ENCODE measurements around the gene FIGN. TPM values are rescaled to one million over a fixed set of nuclear protein-coding genes. Genes with fewer than 3 reads are reported as not detected.

The FIGN gene
- total and polyA plus RNA-seq, 2 donors (not counting 3 experiments of a cell fraction or from before 2014, with no cell fraction given): 1.8 to 8.1 TPM

DNA sequence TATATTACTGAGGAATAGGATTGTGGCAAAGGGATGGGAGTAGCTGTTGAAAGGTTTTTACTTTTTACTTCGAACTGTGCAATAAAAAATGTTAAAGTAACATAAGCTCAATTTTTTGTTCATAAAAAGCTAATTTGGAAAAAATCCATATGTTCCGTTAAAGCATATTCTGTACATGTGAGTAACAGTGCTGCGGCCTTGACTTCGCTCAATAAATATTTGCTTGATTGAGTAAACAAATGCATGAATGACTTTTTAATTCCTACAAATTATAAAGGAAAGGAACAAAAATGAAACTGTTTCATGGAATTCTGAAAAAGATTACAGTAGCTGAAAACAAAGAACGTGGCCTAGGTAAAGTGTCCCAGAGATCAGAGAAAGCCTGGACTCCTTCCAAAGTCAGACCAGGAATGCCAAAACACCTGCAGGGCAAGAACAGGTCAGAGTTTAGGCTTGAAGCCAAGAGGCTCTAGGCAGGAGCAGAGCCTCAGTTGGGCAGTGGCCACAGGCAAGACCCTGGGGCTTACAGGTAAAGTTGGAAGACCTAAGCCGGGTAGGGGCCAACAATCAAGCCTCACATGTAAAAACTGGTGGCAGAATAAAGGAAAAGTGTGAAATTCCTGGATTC is 44.3 kb upstream of the FIGN start:
- intact Hi-C loops (cut with micrococcal nuclease) (loop anchor here (2.0 to 5.0 kb wide), 2 partner anchors 43 to 113 kb away; partner anchors contain the start of gene FIGN), dilution Hi-C loops (cut with MboI; ENCODE audit: extremely low pct_ligation_motif_present, low sequenced_read_pairs) (no loop called here)
- Histone ChIP-seq H3K9me1 (replicated peaks; ENCODE audit: control insufficient read depth, extremely low read depth, insufficient read depth, low read length) (no peaks in the 10 kb centered on the region), H3K4me2 (ENCODE audit: insufficient read depth, low read length) (no peak overlapping the region), H3K9ac (replicated peaks; ENCODE audit: extremely low read depth, insufficient read depth, low read length) (no peak overlapping the region), H4K20me1 (replicated peaks; ENCODE audit: control insufficient read depth, extremely low read depth, insufficient read depth, low read length) (no peaks in the 10 kb centered on the region), H3K9me3 (replicated peaks; ENCODE audit: control insufficient read depth, insufficient read depth, low read length) (no peaks in the 10 kb centered on the region), H3K4me3 (replicated peaks in 1 of 3; ENCODE audit: insufficient read depth in 1 of 3, low read depth in 1 of 3, low read length in 3 of 3) (no peak overlapping the region), H3K79me2 (ENCODE audit: control insufficient read depth, insufficient read depth, low read length) (no peaks in the 10 kb centered on the region), H3K27me3 (ENCODE audit: control insufficient read depth in 2 of 2, insufficient read depth in 2 of 2, low read length in 2 of 2) (no peaks in the 10 kb centered on the region), H3K4me1 (ENCODE audit: control insufficient read depth, extremely low read depth, insufficient read depth, low read length) (peaks cover 25% of the 10 kb centered on the region), H3K36me3 (ENCODE audit: control insufficient read depth in 2 of 2, extremely low read depth in 1 of 2, insufficient read depth in 2 of 2, low read length in 2 of 2) (no peaks in the 10 kb centered on the region), H2AFZ (ENCODE audit: low read depth, low read length) (no peak overlapping the region), H3K27ac (ENCODE audit: insufficient read depth, low read depth, low read length) (no peak overlapping the region)
- DNase-seq (ENCODE audit: low read depth, low spot score) (no peak), FAIRE-seq (no peak)
- BruUV-seq (replicated peaks): no TSS peak
- CTCF ChIA-PET: no interaction called here
- TF ChIP-seq, protein P1, sequence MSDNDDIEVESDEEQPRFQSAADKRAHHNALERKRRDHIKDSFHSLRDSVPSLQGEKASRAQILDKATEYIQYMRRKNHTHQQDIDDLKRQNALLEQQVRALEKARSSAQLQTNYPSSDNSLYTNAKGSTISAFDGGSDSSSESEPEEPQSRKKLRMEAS (IDR thresholded peaks at IDR 0.05; ENCODE audit: insufficient read depth, insufficient read length): no peak
- no peak for TF ChIP-seq JUN (IDR thresholded peaks at IDR 0.05; ENCODE audit: borderline replicate concordance, insufficient read depth, insufficient read length, low read depth)
- TF ChIP-seq, protein P2, sequence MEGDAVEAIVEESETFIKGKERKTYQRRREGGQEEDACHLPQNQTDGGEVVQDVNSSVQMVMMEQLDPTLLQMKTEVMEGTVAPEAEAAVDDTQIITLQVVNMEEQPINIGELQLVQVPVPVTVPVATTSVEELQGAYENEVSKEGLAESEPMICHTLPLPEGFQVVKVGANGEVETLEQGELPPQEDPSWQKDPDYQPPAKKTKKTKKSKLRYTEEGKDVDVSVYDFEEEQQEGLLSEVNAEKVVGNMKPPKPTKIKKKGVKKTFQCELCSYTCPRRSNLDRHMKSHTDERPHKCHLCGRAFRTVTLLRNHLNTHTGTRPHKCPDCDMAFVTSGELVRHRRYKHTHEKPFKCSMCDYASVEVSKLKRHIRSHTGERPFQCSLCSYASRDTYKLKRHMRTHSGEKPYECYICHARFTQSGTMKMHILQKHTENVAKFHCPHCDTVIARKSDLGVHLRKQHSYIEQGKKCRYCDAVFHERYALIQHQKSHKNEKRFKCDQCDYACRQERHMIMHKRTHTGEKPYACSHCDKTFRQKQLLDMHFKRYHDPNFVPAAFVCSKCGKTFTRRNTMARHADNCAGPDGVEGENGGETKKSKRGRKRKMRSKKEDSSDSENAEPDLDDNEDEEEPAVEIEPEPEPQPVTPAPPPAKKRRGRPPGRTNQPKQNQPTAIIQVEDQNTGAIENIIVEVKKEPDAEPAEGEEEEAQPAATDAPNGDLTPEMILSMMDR (IDR thresholded peaks at IDR 0.05; ENCODE audit: extremely low read depth in 1 of 2, insufficient read depth in 1 of 2, low read depth in 1 of 2, low read length in 2 of 2): no peak
- no peak for TF ChIP-seq FOS (IDR thresholded peaks at IDR 0.05; ENCODE audit: borderline replicate concordance, insufficient read depth, low read length)
- no peak for TF ChIP-seq EZH2 (IDR thresholded peaks at IDR 0.05; ENCODE audit: borderline replicate concordance, low read depth, low read length, severe bottlenecking)
- TF ChIP-seq POLR2AphosphoS5 (IDR thresholded peaks at IDR 0.05; ENCODE audit: insufficient read depth, low read depth, low read length): no peak
- no peak for TF ChIP-seq MYC (IDR thresholded peaks at IDR 0.05; ENCODE audit: low read depth, low read length)
- TF ChIP-seq GATA2 (IDR thresholded peaks at IDR 0.05; ENCODE audit: insufficient read depth, insufficient read length, low read depth, low read length): no peak
- TF ChIP-seq POLR2A (IDR thresholded peaks at IDR 0.05; ENCODE audit: low read depth, low read length): no peak
- POLR2A ChIA-PET: no interaction called here
